Gastrocnemius medialis (tissue), 4 donors: ENCODE measurements around the gene NLRP9.

Experiments
- POLR2A ChIP-seq, 2 donors: fragments of 450-650 bp; IDR thresholded peaks; one replicate each; pipeline ENCODE4 v1.6.1; 2017; ENCODE audit warnings: antibody characterized with exemption in 2 of 2, mild to moderate bottlenecking in 2 of 2, moderate library complexity in 2 of 2
- TF ChIP-seq, protein P1 (sequence below), 5 experiments: fragments of 450-650 bp in 3 of 5; fragments of 200-600 bp in 2 of 5; sonication (generic) in 2 of 5; IDR thresholded peaks in 4 of 5; conservative IDR thresholded peaks in 1 of 5; 1 replicate in 4 of 5; 2 replicates in 1 of 5; pipeline ENCODE4 v1.5.1; 2016 to 2019; ENCODE audit warnings: antibody characterized with exemption in 5 of 5, mild to moderate bottlenecking in 3 of 5, moderate library complexity in 3 of 5

DNA sequence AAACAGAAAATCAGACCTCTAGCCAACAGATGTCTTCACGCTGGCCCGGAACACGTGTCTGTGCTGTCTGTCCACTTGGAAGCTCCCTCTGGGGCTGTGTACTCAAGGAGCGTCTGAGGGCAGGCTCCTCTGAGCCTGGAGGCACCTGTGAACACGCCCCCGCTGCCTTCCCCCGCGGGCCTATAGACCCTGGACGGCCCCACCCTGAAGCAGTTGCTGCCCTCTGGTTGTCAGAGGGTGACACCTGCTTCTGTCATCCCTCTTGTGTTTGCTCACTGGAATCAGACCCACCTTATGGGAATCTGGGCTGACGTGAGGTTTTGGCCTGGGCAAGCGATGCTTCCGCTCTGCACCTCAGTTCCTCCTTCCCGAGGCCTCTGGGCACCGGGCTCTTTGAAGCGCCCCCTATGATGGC is 44.0 kb downstream of the NLRP9 start:
- no peak for TF ChIP-seq POLR2A (IDR thresholded peaks at IDR 0.05)
- TF ChIP-seq, protein P1, sequence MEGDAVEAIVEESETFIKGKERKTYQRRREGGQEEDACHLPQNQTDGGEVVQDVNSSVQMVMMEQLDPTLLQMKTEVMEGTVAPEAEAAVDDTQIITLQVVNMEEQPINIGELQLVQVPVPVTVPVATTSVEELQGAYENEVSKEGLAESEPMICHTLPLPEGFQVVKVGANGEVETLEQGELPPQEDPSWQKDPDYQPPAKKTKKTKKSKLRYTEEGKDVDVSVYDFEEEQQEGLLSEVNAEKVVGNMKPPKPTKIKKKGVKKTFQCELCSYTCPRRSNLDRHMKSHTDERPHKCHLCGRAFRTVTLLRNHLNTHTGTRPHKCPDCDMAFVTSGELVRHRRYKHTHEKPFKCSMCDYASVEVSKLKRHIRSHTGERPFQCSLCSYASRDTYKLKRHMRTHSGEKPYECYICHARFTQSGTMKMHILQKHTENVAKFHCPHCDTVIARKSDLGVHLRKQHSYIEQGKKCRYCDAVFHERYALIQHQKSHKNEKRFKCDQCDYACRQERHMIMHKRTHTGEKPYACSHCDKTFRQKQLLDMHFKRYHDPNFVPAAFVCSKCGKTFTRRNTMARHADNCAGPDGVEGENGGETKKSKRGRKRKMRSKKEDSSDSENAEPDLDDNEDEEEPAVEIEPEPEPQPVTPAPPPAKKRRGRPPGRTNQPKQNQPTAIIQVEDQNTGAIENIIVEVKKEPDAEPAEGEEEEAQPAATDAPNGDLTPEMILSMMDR (IDR thresholded peaks at IDR 0.05 in 4 of 5, conservative IDR thresholded peaks at IDR 0.05 in 1 of 5), result no peak
